Activated naive CD8-positive, alpha-beta T cell treated with anti-CD3 and anti-CD28 coated beads for 36 hours (primary cell): ENCODE measurements around the gene SOX13. TPM values are rescaled to one million over a fixed set of nuclear protein-coding genes. Genes with fewer than 3 reads are reported as not detected.

ENCODE experiments used
- DNase-seq: peaks from one replicate; pipeline ENCODE4 v3.0.0; 2021
- H3K27ac Mint-ChIP-seq: one replicate; pipeline ENCODE4 v1.8.0; 2022; ENCODE audit warnings: mild to moderate bottlenecking, moderate library complexity, mixed read lengths
- H3K27me3 Mint-ChIP-seq: one replicate; pipeline ENCODE4 v1.8.0; 2022; ENCODE audit warnings: mild to moderate bottlenecking, mixed read lengths
- H3K36me3 Mint-ChIP-seq: one replicate; pipeline ENCODE4 v1.8.0; 2021; ENCODE audit warnings: mild to moderate bottlenecking, mixed read lengths
- H3K4me1 Mint-ChIP-seq: one replicate; pipeline ENCODE4 v1.8.0; 2021; ENCODE audit warnings: mixed read lengths
- H3K4me3 Mint-ChIP-seq: one replicate; pipeline ENCODE4 v1.8.0; 2022; ENCODE audit warnings: mild to moderate bottlenecking, moderate library complexity, mixed read lengths
- H3K9me3 Mint-ChIP-seq: one replicate; pipeline ENCODE4 v1.8.0; 2022; ENCODE audit warnings: mixed read lengths
- total RNA-seq, 2 experiments: library from RNA; stranded (reverse); gene quantifications; one replicate each; pipeline ENCODE4 v1.2.3, GENCODE V29; 2021

Gene SOX13
- total RNA-seq, 2 experiments from 2014 or later = not detected

- Mint-ChIP-seq H3K27ac (no peak overlapping the region), H3K27me3 (no peaks in the 10 kb centered on the region), H3K36me3 (no peaks in the 10 kb centered on the region), H3K4me3 (no peak overlapping the region), H3K4me1 (no peaks in the 10 kb centered on the region), H3K9me3 (peaks cover 6% of the 10 kb centered on the region)
- no peak for DNase-seq
Measured at GRCh38 chr1:204177133-204177532, 104.2 kb downstream of the SOX13 start.

Other genes starting within 250 kb of the SOX13 start
- 100 to 1,000 TPM; 396 to 457 TPM for gene SNRPE, start 211.5 kb upstream of the SOX13 start, total RNA-seq
- gene ETNK2, start 78.9 kb downstream of the SOX13 start, total RNA-seq = 1 to 10 TPM; 1.5 to 1.7 TPM
- gene REN, start 93.2 kb downstream of the SOX13 start, total RNA-seq = not detected
- not detected for gene KISS1, start 123.4 kb downstream of the SOX13 start, total RNA-seq
- under 1 TPM in 1 of 2 experiments, not detected in 1; 0.33 TPM for gene GOLT1A, start 140.9 kb downstream of the SOX13 start, total RNA-seq